ENCODE measurements around the gene SAMD11. TPM values are rescaled to one million over a fixed set of nuclear protein-coding genes. Genes with fewer than 3 reads are reported as not detected.

Gene SAMD11
- polyA plus RNA-seq, 1 of the 3 experiments (the other 2 are of a cell fraction), result 2.1 TPM

DNA sequence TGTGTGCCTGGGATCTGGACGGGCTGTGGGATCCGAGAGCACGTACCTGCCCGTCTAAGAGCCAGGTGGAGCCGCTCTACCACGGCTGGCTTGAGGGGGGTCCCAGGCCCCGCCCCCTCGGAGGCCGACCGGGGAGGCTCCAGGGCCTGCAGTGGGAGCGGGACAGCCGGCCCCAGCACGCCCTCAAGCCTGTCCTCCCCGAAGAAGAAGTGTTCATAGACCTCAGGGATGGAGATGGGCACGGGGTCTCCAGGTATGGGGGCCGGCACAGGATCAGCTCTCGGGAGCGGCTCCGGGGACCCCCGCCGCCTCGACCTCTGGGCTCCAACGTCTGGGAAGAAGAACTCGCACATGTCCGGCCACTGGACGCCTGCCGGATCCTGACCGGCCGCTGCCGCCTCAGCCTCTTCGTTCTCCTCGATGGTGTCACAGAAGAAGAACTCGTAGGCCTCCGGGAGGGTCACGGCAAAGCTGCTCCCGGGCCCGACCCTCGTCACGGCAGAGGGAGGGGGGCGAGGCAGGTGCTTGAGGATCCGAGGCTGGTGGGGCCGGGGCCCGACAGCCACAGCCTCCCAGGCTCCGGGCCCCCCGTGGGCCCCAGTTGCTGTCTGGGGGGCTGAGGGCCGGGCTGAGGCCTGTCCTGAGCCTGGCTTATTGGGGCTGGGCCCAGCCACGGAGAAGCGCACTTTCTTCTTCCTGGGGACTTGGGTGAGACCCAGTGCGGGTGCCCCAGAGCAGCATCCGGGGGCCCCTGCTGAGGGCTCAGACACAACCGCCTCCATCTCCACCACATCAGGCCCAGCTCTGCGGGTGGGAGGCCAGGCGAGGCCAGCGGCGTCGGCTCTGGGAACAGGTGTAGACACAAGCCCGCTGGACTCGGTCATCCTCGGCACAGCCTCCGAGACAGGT, 55.4 kb downstream of the SAMD11 start:
- Histone ChIP-seq H3K4me1 (ENCODE audit: control insufficient read depth in 1 of 2, insufficient read depth in 2 of 2, low read depth in 1 of 2, low read length in 1 of 2) (peaks cover 0 to 21% of the 10 kb centered on the region in 2 experiments; a peak in 1 of 4 replicates), H3K9me2 (no peaks in the 10 kb centered on the region), H2AFZ (ENCODE audit: low read depth) (no peak overlapping the region), H3K79me2 (ENCODE audit: insufficient read depth) (no peaks in the 10 kb centered on the region), H3F3A (replicated peaks; ENCODE audit: insufficient read depth) (peaks cover 3% of the 10 kb centered on the region), H4K20me1 (ENCODE audit: insufficient read depth) (no peaks in the 10 kb centered on the region), H3K27ac (ENCODE audit: low read depth in 2 of 2, low read length in 1 of 2) (no peak overlapping the region), H3K9ac (no peak overlapping the region), H3K4me3 (ENCODE audit: low read depth in 2 of 2, low read length in 1 of 2) (no peak overlapping the region), H3K9me3 (no peaks in the 10 kb centered on the region), H3K27me3 (ENCODE audit: insufficient read depth) (no peaks in the 10 kb centered on the region), H3K4me2 (no peak overlapping the region), H3K36me3 (replicated peaks in 1 of 2; ENCODE audit: control insufficient read depth in 1 of 2, insufficient read depth in 2 of 2, low read length in 1 of 2) (no peaks in the 10 kb centered on the region)
- TF ChIP-seq USF1 (IDR thresholded peaks at IDR 0.05; ENCODE audit: borderline replicate concordance, low read depth) (no peak), ELF1 (IDR thresholded peaks at IDR 0.05) (no peak), MEF2A (IDR thresholded peaks at IDR 0.05; ENCODE audit: borderline replicate concordance, low read depth) (no peak), PBX3 (IDR thresholded peaks at IDR 0.05) (no peak), SIN3A (IDR thresholded peaks at IDR 0.05; ENCODE audit: borderline replicate concordance, low read depth, low read length) (no peak), JUND (IDR thresholded peaks at IDR 0.05) (no peak), EP300 (IDR thresholded peaks at IDR 0.05; ENCODE audit: borderline replicate concordance in 1 of 2, low read depth in 1 of 2, low read length in 1 of 2) (no peak)
- TF ChIP-seq, protein P1, sequence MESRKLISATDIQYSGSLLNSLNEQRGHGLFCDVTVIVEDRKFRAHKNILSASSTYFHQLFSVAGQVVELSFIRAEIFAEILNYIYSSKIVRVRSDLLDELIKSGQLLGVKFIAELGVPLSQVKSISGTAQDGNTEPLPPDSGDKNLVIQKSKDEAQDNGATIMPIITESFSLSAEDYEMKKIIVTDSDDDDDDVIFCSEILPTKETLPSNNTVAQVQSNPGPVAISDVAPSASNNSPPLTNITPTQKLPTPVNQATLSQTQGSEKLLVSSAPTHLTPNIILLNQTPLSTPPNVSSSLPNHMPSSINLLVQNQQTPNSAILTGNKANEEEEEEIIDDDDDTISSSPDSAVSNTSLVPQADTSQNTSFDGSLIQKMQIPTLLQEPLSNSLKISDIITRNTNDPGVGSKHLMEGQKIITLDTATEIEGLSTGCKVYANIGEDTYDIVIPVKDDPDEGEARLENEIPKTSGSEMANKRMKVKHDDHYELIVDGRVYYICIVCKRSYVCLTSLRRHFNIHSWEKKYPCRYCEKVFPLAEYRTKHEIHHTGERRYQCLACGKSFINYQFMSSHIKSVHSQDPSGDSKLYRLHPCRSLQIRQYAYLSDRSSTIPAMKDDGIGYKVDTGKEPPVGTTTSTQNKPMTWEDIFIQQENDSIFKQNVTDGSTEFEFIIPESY (IDR thresholded peaks at IDR 0.05; ENCODE audit: borderline replicate concordance, low read depth), result no peak
- no CpG with 5 or more reads among the region's 60 CpGs for WGBS (ENCODE audit: low lambda C conversion rate)
- POLR2A ChIA-PET, result no interaction called here
- DNase-seq, result no peak
- CTCF ChIA-PET, result interaction anchor here (0.6 to 9.1 kb wide), 5 partner anchors 18 to 110 kb away, joined by 3 to 246 read pairs (median 5); partner anchors contain the start of gene HES4

DNA sequence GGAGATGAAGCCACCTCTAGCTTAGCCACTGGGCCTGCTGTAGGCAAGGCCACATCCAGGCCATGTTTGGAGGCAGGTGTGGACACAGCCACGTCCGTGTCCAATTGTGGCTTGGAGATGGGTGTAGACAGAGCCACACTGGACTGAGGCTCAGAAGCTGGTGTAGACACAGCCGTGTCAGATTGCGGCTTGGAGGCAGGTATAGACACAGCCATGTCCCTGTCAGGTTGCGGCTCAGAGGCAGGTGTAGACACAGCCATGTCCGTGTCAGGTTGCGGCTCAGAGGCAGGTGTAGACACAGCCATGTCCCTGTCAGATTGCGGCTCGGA, 56.0 kb downstream of the SAMD11 start:
- Histone ChIP-seq H2AFZ (ENCODE audit: low read depth) (no peak overlapping the region), H4K20me1 (ENCODE audit: insufficient read depth) (no peaks in the 10 kb centered on the region), H3K27ac (ENCODE audit: low read depth in 2 of 2, low read length in 1 of 2) (no peak overlapping the region), H3K9me3 (no peaks in the 10 kb centered on the region), H3K4me1 (ENCODE audit: control insufficient read depth in 1 of 2, insufficient read depth in 2 of 2, low read depth in 1 of 2, low read length in 1 of 2) (peaks cover 0 to 21% of the 10 kb centered on the region in 2 experiments; a peak in 1 of 4 replicates), H3K9me2 (no peaks in the 10 kb centered on the region), H3K27me3 (ENCODE audit: insufficient read depth) (no peaks in the 10 kb centered on the region; the same call in 1 of the 2 replicates), H3K4me2 (no peak overlapping the region), H3K9ac (no peak overlapping the region), H3K36me3 (replicated peaks in 1 of 2; ENCODE audit: control insufficient read depth in 1 of 2, insufficient read depth in 2 of 2, low read length in 1 of 2) (no peaks in the 10 kb centered on the region), H3F3A (replicated peaks; ENCODE audit: insufficient read depth) (peaks cover 3% of the 10 kb centered on the region), H3K79me2 (ENCODE audit: insufficient read depth) (no peaks in the 10 kb centered on the region), H3K4me3 (ENCODE audit: low read depth in 2 of 2, low read length in 1 of 2) (no peak overlapping the region)
- CTCF ChIA-PET, result interaction anchor here (0.6 to 9.1 kb wide), 8 partner anchors 18 to 143 kb away, joined by 3 to 246 read pairs (median 5); partner anchors contain the start of gene HES4
- POLR2A ChIA-PET, result no interaction called here
- WGBS (ENCODE audit: low lambda C conversion rate), result 100% methylated on average over 4 of the region's 9 CpGs
- DNase-seq, result no peak
- TF ChIP-seq, protein P2, sequence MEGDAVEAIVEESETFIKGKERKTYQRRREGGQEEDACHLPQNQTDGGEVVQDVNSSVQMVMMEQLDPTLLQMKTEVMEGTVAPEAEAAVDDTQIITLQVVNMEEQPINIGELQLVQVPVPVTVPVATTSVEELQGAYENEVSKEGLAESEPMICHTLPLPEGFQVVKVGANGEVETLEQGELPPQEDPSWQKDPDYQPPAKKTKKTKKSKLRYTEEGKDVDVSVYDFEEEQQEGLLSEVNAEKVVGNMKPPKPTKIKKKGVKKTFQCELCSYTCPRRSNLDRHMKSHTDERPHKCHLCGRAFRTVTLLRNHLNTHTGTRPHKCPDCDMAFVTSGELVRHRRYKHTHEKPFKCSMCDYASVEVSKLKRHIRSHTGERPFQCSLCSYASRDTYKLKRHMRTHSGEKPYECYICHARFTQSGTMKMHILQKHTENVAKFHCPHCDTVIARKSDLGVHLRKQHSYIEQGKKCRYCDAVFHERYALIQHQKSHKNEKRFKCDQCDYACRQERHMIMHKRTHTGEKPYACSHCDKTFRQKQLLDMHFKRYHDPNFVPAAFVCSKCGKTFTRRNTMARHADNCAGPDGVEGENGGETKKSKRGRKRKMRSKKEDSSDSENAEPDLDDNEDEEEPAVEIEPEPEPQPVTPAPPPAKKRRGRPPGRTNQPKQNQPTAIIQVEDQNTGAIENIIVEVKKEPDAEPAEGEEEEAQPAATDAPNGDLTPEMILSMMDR (IDR thresholded peaks at IDR 0.05), result no peak
- no peak for TF ChIP-seq USF2 (IDR thresholded peaks at IDR 0.05; ENCODE audit: borderline replicate concordance, low read depth, low read length)
- no peak for TF ChIP-seq EP300 (IDR thresholded peaks at IDR 0.05; ENCODE audit: borderline replicate concordance in 1 of 2, low read depth in 1 of 2, low read length in 1 of 2)
- TF ChIP-seq RFX5 (IDR thresholded peaks at IDR 0.05; ENCODE audit: low read length), result no peak
